Measurements from ENCODE around the gene WWC1. TPM values are rescaled to one million over a fixed set of nuclear protein-coding genes. Genes with fewer than 3 reads are reported as not detected.

Gene WWC1
- total RNA-seq, 1 experiment from 2014 or later = 108 TPM

DNA sequence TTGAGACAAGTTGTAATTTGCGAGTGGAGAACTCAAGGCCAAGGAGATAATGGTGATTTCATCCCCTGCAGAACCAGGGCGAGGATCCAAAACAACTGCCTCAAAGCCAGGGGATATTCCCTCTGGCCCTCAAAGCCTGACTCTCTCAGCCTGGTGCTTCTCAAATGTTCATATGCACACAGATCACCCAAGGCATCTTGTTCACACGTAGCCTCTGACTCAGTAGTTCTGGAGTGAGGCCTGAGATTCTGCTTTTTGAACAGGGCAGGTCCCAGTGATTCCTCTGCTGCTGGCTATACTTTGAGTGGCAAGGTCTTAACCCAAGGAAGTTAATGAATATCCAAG is 30.2 kb upstream of the WWC1 start:
- no peaks in the 10 kb centered on the region for H3K4me1 ChIP-seq
- Mint-ChIP-seq H3K4me3 (ENCODE audit: unreplicated experiment) (no peak overlapping the region), H3K27me3 (ENCODE audit: insufficient read depth, unreplicated experiment) (no peaks in the 10 kb centered on the region), H3K9me3 (ENCODE audit: unreplicated experiment) (no peaks in the 10 kb centered on the region), H3K4me1 (ENCODE audit: low read depth, unreplicated experiment) (no peaks in the 10 kb centered on the region), H3K27ac (ENCODE audit: unreplicated experiment) (no peak overlapping the region), H3K36me3 (ENCODE audit: insufficient read depth, unreplicated experiment) (peaks cover 6% of the 10 kb centered on the region)
- no peak for DNase-seq
- H3K36me3 ChIP-seq (ENCODE audit: control insufficient read depth, insufficient read depth, low read length) = no peaks in the 10 kb centered on the region
- TF ChIP-seq, protein P1, sequence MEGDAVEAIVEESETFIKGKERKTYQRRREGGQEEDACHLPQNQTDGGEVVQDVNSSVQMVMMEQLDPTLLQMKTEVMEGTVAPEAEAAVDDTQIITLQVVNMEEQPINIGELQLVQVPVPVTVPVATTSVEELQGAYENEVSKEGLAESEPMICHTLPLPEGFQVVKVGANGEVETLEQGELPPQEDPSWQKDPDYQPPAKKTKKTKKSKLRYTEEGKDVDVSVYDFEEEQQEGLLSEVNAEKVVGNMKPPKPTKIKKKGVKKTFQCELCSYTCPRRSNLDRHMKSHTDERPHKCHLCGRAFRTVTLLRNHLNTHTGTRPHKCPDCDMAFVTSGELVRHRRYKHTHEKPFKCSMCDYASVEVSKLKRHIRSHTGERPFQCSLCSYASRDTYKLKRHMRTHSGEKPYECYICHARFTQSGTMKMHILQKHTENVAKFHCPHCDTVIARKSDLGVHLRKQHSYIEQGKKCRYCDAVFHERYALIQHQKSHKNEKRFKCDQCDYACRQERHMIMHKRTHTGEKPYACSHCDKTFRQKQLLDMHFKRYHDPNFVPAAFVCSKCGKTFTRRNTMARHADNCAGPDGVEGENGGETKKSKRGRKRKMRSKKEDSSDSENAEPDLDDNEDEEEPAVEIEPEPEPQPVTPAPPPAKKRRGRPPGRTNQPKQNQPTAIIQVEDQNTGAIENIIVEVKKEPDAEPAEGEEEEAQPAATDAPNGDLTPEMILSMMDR (IDR thresholded peaks at IDR 0.05; ENCODE audit: insufficient read depth in 1 of 2, low read depth in 1 of 2, low read length in 1 of 2, severe bottlenecking in 1 of 2, unreplicated experiment in 1 of 2) = no peak
- intact Hi-C loops (cut with micrococcal nuclease; ENCODE audit: unreplicated experiment) = no loop called here
- CTCF ChIA-PET = no interaction called here
- H3K27me3 ChIP-seq (replicated peaks; ENCODE audit: control insufficient read depth, insufficient read depth, low read length) = no peaks in the 10 kb centered on the region
- H3K4me3 ChIP-seq (ENCODE audit: low read depth, low read length) = no peak overlapping the region
- no TSS peak for BruUV-seq (replicated peaks)
- POLR2A ChIA-PET = no interaction called here
- no peaks in the 10 kb centered on the region for H3K9me3 ChIP-seq

DNA sequence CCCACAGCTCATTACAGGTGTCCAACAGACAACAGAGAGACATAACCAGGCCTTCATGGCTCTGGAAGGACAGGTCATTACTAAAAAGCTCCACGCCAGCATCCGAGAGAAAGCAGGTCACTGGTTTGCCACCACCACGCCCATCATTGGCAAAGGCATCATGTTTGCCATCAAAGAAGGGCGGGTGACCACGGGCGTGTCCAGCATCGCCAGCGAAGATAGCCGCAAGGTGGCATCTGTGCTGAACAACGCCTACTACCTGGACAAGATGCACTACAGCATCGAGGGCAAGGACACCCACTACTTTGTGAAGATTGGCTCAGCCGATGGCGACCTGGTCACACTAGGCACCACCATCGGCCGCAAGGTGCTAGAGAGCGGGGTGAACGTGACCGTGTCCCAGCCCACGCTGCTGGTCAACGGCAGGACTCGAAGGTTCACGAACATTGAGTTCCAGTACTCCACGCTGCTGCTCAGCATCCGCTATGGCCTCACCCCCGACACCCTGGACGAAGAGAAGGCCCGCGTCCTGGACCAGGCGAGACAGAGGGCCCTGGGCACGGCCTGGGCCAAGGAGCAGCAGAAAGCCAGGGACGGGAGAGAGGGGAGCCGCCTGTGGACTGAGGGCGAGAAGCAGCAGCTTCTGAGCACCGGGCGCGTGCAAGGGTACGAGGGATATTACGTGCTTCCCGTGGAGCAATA is 29.3 kb upstream of the WWC1 start:
- Mint-ChIP-seq H3K4me1 (ENCODE audit: low read depth, unreplicated experiment) (no peaks in the 10 kb centered on the region), H3K27me3 (ENCODE audit: insufficient read depth, unreplicated experiment) (no peaks in the 10 kb centered on the region), H3K9me3 (ENCODE audit: unreplicated experiment) (no peaks in the 10 kb centered on the region), H3K4me3 (ENCODE audit: unreplicated experiment) (no peak overlapping the region), H3K36me3 (ENCODE audit: insufficient read depth, unreplicated experiment) (peaks cover 6% of the 10 kb centered on the region), H3K27ac (ENCODE audit: unreplicated experiment) (no peak overlapping the region)
- Histone ChIP-seq H3K9me3 (no peaks in the 10 kb centered on the region), H3K27me3 (replicated peaks; ENCODE audit: control insufficient read depth, insufficient read depth, low read length) (no peaks in the 10 kb centered on the region), H3K36me3 (ENCODE audit: control insufficient read depth, insufficient read depth, low read length) (no peaks in the 10 kb centered on the region), H3K4me1 (no peaks in the 10 kb centered on the region), H3K4me3 (ENCODE audit: low read depth, low read length) (no peak overlapping the region)
- no peak for DNase-seq
- TF ChIP-seq, protein P1 (IDR thresholded peaks at IDR 0.05; ENCODE audit: insufficient read depth in 1 of 2, low read depth in 1 of 2, low read length in 1 of 2, severe bottlenecking in 1 of 2, unreplicated experiment in 1 of 2) = no peak
- POLR2A ChIA-PET = no interaction called here
- intact Hi-C loops (cut with micrococcal nuclease; ENCODE audit: unreplicated experiment) = no loop called here
- CTCF ChIA-PET = interaction anchor here (0.7 kb wide), 1 partner anchor 272 kb away, joined by 3 read pairs; no protein-coding TSS in a partner anchor
- no TSS peak for BruUV-seq (replicated peaks)

DNA sequence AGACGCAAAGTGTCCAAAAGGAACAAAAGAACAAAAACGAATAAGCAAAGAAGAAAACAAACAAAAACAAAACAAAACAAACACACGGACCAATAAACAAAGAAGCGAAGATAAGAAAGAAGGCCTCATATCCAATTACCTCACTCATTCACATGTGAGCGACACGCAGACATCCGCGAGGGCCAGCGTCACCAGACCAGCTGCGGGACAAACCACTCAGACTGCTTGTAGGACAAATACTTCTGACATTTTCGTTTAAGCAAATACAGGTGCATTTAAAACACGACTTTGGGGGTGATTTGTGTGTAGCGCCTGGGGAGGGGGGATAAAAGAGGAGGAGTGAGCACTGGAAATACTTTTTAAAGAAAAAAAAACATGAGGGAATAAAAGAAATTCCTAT is 28.3 kb upstream of the WWC1 start:
- intact Hi-C loops (cut with micrococcal nuclease; ENCODE audit: unreplicated experiment) = no loop called here
- Mint-ChIP-seq H3K4me3 (ENCODE audit: unreplicated experiment) (no peak overlapping the region), H3K27me3 (ENCODE audit: insufficient read depth, unreplicated experiment) (no peaks in the 10 kb centered on the region)

More for the DNA sequence above, 28.3 kb upstream of the WWC1 start:
- ChIA-PET POLR2A (no interaction called here), CTCF (interaction anchor here (0.6 kb wide), 1 partner anchor 276 kb away, joined by 3 read pairs; no protein-coding TSS in a partner anchor)
- Histone ChIP-seq H3K36me3 (ENCODE audit: control insufficient read depth, insufficient read depth, low read length) (no peaks in the 10 kb centered on the region), H3K9me3 (no peaks in the 10 kb centered on the region), H3K4me3 (ENCODE audit: low read depth, low read length) (no peak overlapping the region), H3K4me1 (no peaks in the 10 kb centered on the region), H3K27me3 (replicated peaks; ENCODE audit: control insufficient read depth, insufficient read depth, low read length) (no peaks in the 10 kb centered on the region)
- peaks cover under 1% of the 10 kb centered on the region for H3K4me1 Mint-ChIP-seq (ENCODE audit: low read depth, unreplicated experiment)
- TF ChIP-seq, protein P1 (IDR thresholded peaks at IDR 0.05; ENCODE audit: insufficient read depth in 1 of 2, low read depth in 1 of 2, low read length in 1 of 2, severe bottlenecking in 1 of 2, unreplicated experiment in 1 of 2) = no peak
- no peak overlapping the region for H3K27ac Mint-ChIP-seq (ENCODE audit: unreplicated experiment)
- DNase-seq = no peak
- BruUV-seq (replicated peaks) = no TSS peak
- H3K9me3 Mint-ChIP-seq (ENCODE audit: unreplicated experiment) = no peaks in the 10 kb centered on the region
- H3K36me3 Mint-ChIP-seq (ENCODE audit: insufficient read depth, unreplicated experiment) = peaks cover 6% of the 10 kb centered on the region

Measured in Caco-2 (cell line).